Suppressor macrophage treated with lipopolysaccharide for 1 hour (primary cell): ENCODE measurements around the gene PBXIP1.
A peak's percentile ranks its signal among the peaks of the same experiment; 100 is the strongest.

Source experiments
- DNase-seq, 3 donors: peaks; one replicate each; pipeline ENCODE4 v3.0.0-alpha.2; 2020 to 2022

Gene PBXIP1

GRCh38 chr1:154972213-154972516 lies 16.3 kb upstream of the PBXIP1 start:
- no peak for DNase-seq

GRCh38 chr1:154971341-154971998 lies 15.6 kb upstream of the PBXIP1 start:
- peak; percentile 34 to 58 (median 50) for DNase-seq

- DNase-seq = peak; percentile 67 to 82 (median 77)
Measured at GRCh38 chr1:154970631-154971340, 14.9 kb upstream of the PBXIP1 start, which contains the start of gene SHC1. TSS of gene SHC1 (minus strand) at chr1:154970747. CDS start at chr1:154970526, 221 bp downstream.

- no peak for DNase-seq
Measured at GRCh38 chr1:154969860-154970452, 14.1 kb upstream of the PBXIP1 start.

GRCh38 chr1:154969246-154969645 lies 13.3 kb upstream of the PBXIP1 start:
- no peak for DNase-seq

GRCh38 chr1:154968731-154969130 lies 12.8 kb upstream of the PBXIP1 start:
- DNase-seq = no peak

- DNase-seq = no peak
Measured at GRCh38 chr1:154967331-154967950, 11.5 kb upstream of the PBXIP1 start.

GRCh38 chr1:154966111-154966510 lies 10.2 kb upstream of the PBXIP1 start:
- DNase-seq = no peak

GRCh38 chr1:154964359-154964758 lies 8.5 kb upstream of the PBXIP1 start:
- DNase-seq = no peak

GRCh38 chr1:154963643-154964042 lies 7.7 kb upstream of the PBXIP1 start:
- DNase-seq = no peak

- DNase-seq = no peak
Measured at GRCh38 chr1:154962795-154963330, 7.0 kb upstream of the PBXIP1 start.

GRCh38 chr1:154962156-154962749 lies 6.4 kb upstream of the PBXIP1 start:
- DNase-seq = no peak

- DNase-seq = peak; percentile 75 to 90 (median 79)
Measured at GRCh38 chr1:154961207-154962155, 5.6 kb upstream of the PBXIP1 start, which contains the start of gene PYGO2. TSS of gene PYGO2 (minus strand) at chr1:154961782. CDS start at chr1:154961576, 206 bp downstream.

GRCh38 chr1:154960446-154961136 lies 4.7 kb upstream of the PBXIP1 start:
- no peak for DNase-seq

GRCh38 chr1:154959426-154959780 lies 3.5 kb upstream of the PBXIP1 start:
- DNase-seq = no peak

GRCh38 chr1:154958681-154959425 lies 3.0 kb upstream of the PBXIP1 start:
- DNase-seq = no peak

GRCh38 chr1:154958036-154958435 lies 2.1 kb upstream of the PBXIP1 start:
- peak; percentile 57 to 65 (median 63) for DNase-seq

- no peak for DNase-seq
Measured at GRCh38 chr1:154957091-154957657, 1.3 kb upstream of the PBXIP1 start.

- no peak for DNase-seq
Measured at GRCh38 chr1:154956544-154956941, 644 bp upstream of the PBXIP1 start.
